ENCODE data around the gene TSPAN3. TPM values are rescaled to one million over a fixed set of nuclear protein-coding genes. Genes with fewer than 3 reads are reported as not detected.

Gene TSPAN3
- total and polyA plus RNA-seq, 10 of the 15 experiments (the other 5 are each of a cell fraction or from before 2014, with no cell fraction given): 18.9 to 114 (median 57.2) TPM

DNA sequence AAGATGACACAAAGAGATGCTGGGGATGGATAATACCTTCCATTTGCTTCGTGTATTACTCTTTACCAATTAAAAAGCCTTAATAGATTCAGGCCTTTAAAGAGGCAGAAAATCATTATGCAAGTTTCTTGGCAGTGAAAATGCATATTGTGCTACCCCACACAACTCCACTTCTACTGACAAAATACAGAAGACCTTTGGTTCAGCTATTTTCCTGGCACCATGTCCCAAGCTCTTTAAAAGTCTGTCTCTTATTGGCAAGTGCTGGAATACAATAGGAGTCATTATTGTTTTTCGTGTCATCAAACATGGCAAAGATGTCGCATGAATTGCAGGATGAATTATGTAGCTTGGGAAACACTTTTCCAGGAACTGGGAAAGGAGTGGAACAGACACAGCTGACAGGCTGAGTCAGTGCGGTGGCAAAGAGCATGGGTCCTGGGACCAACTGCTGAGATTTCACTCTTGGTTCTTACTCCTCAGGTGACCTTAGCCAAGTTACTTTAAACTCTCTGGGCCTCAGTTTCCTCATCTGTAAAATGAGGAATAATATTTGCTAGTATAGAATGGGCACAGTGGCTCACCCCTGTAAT is 5.5 kb upstream of the TSPAN3 start:
- no peak overlapping the region for H3K9ac ChIP-seq (ENCODE audit: control insufficient read depth, insufficient read depth, low read length)
- no peaks in the 10 kb centered on the region for H3K36me3 ChIP-seq (ENCODE audit: control insufficient read depth in 2 of 2, insufficient read depth in 2 of 2, low read length in 1 of 2)
- no peaks in the 10 kb centered on the region for H3K79me2 ChIP-seq (ENCODE audit: control insufficient read depth, insufficient read depth, low read length)
- RAD21 ChIA-PET (ENCODE audit: unreplicated experiment): no interaction called here
- CTCF ChIA-PET: interaction anchor here (0.6 to 1.3 kb wide), 2 partner anchors 10 to 425 kb away, joined by 3 read pairs; no protein-coding TSS in a partner anchor
- POLR2A ChIA-PET: no interaction called here
- H3K27me3 ChIP-seq (replicated peaks in 1 of 2; ENCODE audit: control insufficient read depth in 2 of 2, insufficient read depth in 2 of 2, low read length in 1 of 2): no peaks in the 10 kb centered on the region; a peak in 1 of 4 replicates
- no peak for ATAC-seq
- H2AFZ ChIP-seq (ENCODE audit: control insufficient read depth, low read depth, low read length): no peak overlapping the region
- no peak for TF ChIP-seq SREBF2 (IDR thresholded peaks at IDR 0.05; ENCODE audit: low read length)
- TF ChIP-seq NRF1 (conservative IDR thresholded peaks at IDR 0.05; ENCODE audit: low read depth, low read length): no peak
- no peak for TF ChIP-seq TBL1XR1 (IDR thresholded peaks at IDR 0.05; ENCODE audit: low read depth, low read length)
- TF ChIP-seq TAF1 (IDR thresholded peaks at IDR 0.05; ENCODE audit: borderline replicate concordance, low read depth, low read length): no peak
- no peak for TF ChIP-seq CREB1 (IDR thresholded peaks at IDR 0.05; ENCODE audit: low read depth)
- no peak for TF ChIP-seq WRNIP1 (IDR thresholded peaks at IDR 0.05; ENCODE audit: borderline replicate concordance, low read depth, low read length)
- TF ChIP-seq E4F1 (IDR thresholded peaks at IDR 0.05; ENCODE audit: borderline replicate concordance, partially characterized antibody): no peak
- no peaks in the 10 kb centered on the region for H4K20me1 ChIP-seq (ENCODE audit: control insufficient read depth, insufficient read depth)
- in situ Hi-C loops (cut with MboI): no loop called here
- BruUV-seq (replicated peaks): no TSS peak
- no peaks in the 10 kb centered on the region for H3K4me1 ChIP-seq (ENCODE audit: control insufficient read depth, insufficient read depth, low read length)
- no peaks in the 10 kb centered on the region for H3K9me3 ChIP-seq (replicated peaks; ENCODE audit: control insufficient read depth, insufficient read depth, low read length)
- no peak for FAIRE-seq
- WGBS (ENCODE audit: insufficient coverage, insufficient replicate concordance, low lambda C conversion rate, missing lambda C conversion rate): 84% methylated on average over 4 of the region's 4 CpGs
- H3K27ac ChIP-seq (ENCODE audit: control insufficient read depth, insufficient read depth): no peak overlapping the region
- SMC1A ChIA-PET (ENCODE audit: uncharacterized antibody, unreplicated experiment): no interaction called here
- no peak overlapping the region for H3K4me3 ChIP-seq
- DNase-seq (ENCODE audit: low read depth, low spot score): no peak
- intact Hi-C loops (cut with micrococcal nuclease; ENCODE audit: unreplicated experiment): no loop called here
- H3K4me2 ChIP-seq (ENCODE audit: control insufficient read depth, insufficient read depth): no peak overlapping the region
